Measurements from ENCODE around the gene MGST3.
A peak's percentile ranks its signal among the peaks of the same experiment; 100 is the strongest.
"Not testable (repeated sequence)": the region's sequence is repeated elsewhere in the genome, so short reads cannot be mapped to it uniquely, and the experiment has no call there.

The MGST3 gene

GRCh38 chr1:165630629-165631341, at the start of gene MGST3:
Gene MGST3, plus strand, starts transcription at chr1:165631234. Its CDS starts 18,614 bp downstream, at chr1:165649848.
- peak; percentile 86 for DNase-seq

DNA sequence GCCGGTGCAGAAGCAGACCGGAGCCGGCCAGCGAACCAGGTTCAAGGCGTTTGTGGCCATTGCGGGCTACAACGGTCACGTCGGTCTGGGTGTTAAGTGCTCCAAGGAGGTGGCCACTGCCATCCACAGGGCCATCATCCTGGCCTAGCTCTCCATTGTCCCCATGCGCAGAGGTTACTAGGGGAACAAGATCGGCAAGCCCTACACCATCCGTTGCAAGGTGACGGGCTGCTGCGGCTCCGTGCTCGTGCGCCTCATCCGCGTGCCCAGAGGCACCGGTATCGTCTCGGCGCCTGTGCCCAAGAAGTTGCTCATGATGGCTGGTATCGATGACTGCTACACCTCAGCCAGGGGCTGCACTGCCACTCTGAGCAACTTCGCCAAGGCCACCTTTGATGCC, 49.1 kb upstream of the MGST3 start:
- no peak for DNase-seq

- DNase-seq: no peak
Observed at GRCh38 chr1:165586398-165586797, 44.6 kb upstream of the MGST3 start.

- DNase-seq: not testable (repeated sequence)
Observed at GRCh38 chr1:165591391-165591790, 39.6 kb upstream of the MGST3 start.

GRCh38 chr1:165592945-165593823, 37.9 kb upstream of the MGST3 start:
- peak; percentile 59 for DNase-seq

GRCh38 chr1:165595246-165595938, 35.6 kb upstream of the MGST3 start:
- DNase-seq: no peak

DNA sequence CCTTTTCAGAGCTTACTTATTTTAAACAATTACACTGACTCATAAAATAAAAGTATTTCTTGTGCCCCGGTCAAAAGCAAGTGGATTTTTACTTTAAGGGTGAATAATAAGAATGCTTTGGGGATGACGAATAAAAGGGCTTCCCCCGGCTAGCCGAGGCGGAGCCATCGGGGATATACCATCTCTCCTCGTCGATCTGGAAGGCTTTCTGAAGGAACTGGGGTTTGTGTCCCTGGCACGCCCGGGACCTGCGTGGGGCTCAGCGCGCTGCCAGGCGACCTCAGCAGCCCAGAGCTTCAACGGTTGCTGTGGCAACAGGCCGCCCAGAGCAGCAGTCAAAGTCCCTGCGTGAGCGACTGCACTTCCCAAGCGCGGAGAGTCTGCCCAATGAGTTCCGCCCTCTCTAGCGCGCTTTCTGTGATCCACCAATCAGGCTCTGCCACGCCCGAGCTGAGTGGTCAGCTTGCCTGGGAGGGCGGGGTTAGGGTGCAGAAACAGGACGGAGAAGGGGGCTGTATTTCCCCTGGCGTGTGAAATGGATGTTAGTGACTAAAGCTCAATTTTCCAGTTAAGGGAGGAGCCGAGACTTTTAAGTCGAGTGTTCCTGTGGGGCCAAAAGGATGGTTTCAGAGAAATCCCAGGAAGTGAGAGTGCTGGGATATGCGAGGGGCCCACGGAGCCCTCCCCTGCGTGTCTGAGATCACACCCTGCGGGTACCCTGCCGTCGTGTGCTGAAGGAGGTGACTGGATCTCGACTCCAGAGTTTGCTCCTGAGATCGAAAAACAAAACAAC, 33.0 kb upstream of the MGST3 start:
- DNase-seq: peak; percentile 78

DNA sequence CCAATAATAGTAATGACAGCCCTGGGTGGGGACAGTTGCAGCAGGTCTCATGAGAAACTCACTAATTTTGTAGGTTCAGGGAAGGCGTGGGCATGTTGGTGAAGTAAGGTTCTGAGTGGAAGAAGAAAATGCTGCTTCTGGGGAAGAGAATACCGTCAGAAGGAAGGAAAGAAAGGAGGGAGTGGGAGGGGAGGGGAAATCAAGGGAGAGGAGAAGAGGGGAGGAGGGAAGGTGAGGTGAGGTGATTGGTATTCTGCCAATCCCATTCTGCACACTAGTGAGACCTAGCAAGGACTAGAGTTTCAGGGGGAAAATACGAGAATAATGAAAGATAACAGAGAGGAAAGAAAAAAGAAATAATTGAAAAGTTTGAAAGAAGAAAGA, 32.4 kb upstream of the MGST3 start:
- no peak for DNase-seq

GRCh38 chr1:165600793-165601192, 30.2 kb upstream of the MGST3 start:
- DNase-seq: no peak

DNA sequence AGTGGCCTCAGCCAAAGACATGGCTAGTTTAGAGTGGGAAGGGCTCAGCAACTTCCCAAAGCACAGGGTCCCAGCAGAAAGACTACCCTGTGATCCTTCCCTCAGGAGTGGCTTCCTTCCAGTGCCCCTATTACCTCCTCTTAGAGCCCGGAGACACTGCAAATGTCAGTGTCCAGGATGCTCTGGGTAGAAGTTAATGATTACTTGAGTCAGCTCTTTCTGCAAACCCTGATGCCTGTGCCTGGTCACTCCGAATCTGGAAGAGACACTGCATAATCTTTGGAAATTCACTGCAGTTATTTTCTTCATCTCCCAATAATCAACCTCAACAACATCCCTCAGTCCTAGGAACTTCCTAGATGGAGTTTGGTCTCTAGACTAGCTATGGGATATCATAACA, 27.2 kb upstream of the MGST3 start:
- no peak for DNase-seq

GRCh38 chr1:165605246-165605645, 25.8 kb upstream of the MGST3 start:
- no peak for DNase-seq

DNA sequence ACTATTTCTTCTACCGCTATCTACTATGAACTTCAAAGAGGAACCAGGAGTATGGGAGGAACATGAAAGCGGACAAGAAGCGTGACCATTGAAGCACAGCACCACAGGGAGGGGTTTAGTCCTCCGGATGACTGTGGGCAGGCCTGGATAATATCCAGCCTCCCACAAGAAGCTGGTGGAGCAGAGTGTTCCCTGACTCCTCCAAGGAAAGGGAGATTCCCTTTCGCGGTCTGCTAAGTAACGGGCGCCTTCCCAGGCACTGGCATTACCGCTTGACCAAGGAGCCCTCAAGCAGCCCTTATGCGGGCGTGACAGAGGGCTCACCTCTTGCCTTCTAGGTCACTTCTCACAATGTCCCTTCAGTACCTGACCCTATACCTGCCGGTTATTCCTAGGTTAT, 24.4 kb upstream of the MGST3 start:
- DNase-seq: not testable (repeated sequence)

DNA sequence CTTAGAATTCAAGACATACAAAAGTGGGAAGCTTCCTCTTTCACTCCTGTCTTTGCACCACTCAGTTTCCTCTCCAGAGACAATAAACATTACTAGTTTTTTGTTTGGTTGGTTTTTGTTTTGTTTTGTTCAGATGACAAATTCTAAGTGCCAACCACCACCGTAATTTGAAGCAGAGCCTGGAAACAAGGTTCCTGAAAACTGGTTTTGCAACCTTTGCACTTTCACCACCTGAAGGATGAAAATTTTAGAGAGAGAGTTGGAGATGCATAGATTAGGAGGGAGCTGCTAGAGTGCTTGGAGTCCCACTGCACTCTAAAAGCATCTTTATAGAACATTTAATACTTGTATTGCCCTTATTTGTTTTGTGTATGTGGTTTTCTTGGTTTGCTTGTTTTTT, 20.2 kb upstream of the MGST3 start:
- no peak for DNase-seq

- no peak for DNase-seq
Observed at GRCh38 chr1:165612062-165612461, 19.0 kb upstream of the MGST3 start.

GRCh38 chr1:165616054-165616612, 14.9 kb upstream of the MGST3 start:
- DNase-seq: no peak

DNA sequence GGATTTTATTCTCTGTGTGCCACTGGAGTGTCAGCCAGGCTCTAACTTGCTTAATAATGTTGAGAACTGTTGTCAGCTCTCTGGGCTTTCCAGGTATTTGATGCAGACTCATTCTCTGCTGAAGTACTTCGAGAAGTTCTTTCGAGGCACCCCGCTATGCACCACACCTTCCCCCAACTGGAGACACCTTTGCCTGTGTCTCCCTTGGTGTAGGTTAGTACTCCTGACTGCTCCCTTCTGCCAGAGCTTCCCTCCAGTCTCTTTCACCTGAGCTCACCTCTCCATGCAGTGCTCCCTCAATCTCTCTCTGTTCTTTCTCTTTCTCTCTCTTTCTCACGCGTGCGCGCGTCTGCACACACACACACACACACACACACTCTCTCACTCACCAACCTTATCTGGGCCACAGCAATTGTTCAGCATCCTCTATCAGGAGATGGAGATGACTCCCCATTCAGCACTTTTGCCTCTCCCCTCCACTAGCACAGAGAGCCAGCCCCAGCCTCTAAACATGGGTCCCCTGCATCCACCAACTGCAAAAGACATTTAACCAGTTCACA, 14.0 kb upstream of the MGST3 start:
- no peak for DNase-seq

GRCh38 chr1:165619647-165620151, 11.3 kb upstream of the MGST3 start:
- DNase-seq: no peak

DNA sequence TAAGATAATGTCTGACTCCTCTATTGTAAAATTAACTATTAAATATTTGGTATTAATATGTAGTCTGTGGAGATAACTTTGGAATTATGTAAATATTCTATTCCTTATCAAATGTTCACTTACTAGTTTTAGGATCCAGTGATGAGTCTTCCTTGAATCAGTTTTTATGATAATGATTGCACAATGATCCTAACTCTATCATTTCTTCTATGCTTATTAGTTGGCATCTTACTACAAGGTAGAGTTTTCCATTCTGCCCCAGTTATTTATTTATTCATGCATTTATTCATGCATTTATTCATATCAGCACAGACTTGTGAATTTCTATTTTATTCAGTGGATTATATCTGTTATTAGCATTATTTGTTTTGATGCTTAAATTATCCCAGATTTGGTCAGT, 7.4 kb upstream of the MGST3 start:
- no peak for DNase-seq

GRCh38 chr1:165624441-165624840, 6.6 kb upstream of the MGST3 start:
- no peak for DNase-seq

DNA sequence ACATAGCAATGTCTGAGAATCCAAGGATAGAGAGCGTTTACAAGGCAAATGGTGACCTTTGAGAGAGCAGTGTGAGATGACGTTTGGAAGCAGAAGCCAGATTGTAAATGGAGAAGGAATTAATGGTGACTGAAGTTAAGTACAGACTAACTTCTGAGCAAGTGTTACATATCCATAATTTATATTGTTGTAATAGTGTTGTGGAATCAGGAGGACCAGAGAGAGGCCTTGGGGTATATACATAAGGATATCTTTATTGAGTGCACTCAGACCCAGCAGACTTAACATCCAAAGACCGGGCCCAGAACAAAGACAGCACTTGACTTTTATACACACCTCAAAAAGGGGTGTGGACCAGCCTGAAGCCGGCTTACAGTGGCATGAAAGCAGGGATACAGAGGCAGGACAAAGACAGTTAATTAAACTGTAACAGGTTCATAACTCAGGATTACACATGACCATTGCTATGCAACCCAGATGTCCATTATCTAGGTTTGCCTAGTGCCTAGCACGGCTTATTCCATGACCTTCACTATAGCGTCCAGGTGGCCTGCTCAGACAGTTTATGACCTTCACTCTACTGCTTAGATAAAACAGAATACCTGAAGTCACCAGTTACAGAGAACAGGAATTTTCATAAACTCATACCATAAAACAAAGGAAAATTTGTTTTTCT, 2.7 kb upstream of the MGST3 start:
- no peak for DNase-seq

DNA sequence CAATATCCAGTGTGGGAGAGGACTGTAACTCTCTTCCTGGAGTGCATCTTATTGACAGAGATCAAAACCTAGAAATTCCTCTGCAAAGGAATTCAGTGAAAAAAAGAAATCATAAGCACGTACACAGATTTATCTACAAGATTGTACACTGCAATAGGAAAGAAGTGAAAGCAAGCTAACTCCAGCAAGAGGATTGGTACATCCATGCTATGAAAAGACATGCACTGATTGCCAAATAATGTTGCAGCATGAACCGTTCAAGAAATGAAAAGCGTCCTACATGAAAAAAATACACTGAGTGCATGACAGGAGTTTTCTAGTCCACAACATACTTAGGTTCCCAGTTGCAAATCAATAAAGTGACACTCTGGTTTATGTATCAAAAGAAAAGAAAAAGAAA, 1.9 kb upstream of the MGST3 start:
- DNase-seq: no peak
